Osteocyte (in vitro differentiated cells): ENCODE measurements around the gene TCHHL1. TPM values are rescaled to one million over a fixed set of nuclear protein-coding genes. Genes with fewer than 3 reads are reported as not detected.
A peak's percentile ranks its signal among the peaks of the same experiment; 100 is the strongest.

Source experiments
- DNase-seq: peaks from one replicate; pipeline ENCODE4 v3.0.0; 2021; ENCODE audit warnings: mixed read lengths; ENCODE audit not compliant: unreplicated experiment; ENCODE audit errors: extremely low spot score
- H3K27ac Mint-ChIP-seq: one replicate; pipeline ENCODE4 v1.8.0; 2021; ENCODE audit warnings: mild to moderate bottlenecking, mixed read lengths; ENCODE audit not compliant: unreplicated experiment
- H3K27me3 Mint-ChIP-seq: one replicate; pipeline ENCODE4 v1.8.0; 2021; ENCODE audit warnings: mixed read lengths; ENCODE audit not compliant: unreplicated experiment
- H3K36me3 Mint-ChIP-seq: one replicate; pipeline ENCODE4 v1.8.0; 2021; ENCODE audit warnings: mixed read lengths; ENCODE audit not compliant: unreplicated experiment
- H3K4me1 Mint-ChIP-seq: one replicate; pipeline ENCODE4 v1.8.0; 2021; ENCODE audit warnings: mixed read lengths; ENCODE audit not compliant: unreplicated experiment
- H3K4me3 Mint-ChIP-seq: one replicate; pipeline ENCODE4 v1.8.0; 2021; ENCODE audit warnings: mild to moderate bottlenecking, moderate library complexity, mixed read lengths; ENCODE audit not compliant: unreplicated experiment
- H3K9me3 Mint-ChIP-seq: one replicate; pipeline ENCODE4 v1.8.0; 2021; ENCODE audit warnings: mixed read lengths; ENCODE audit not compliant: unreplicated experiment
- total RNA-seq: library from RNA; stranded (reverse); gene quantifications from 2 replicates; pipeline ENCODE4 v1.2.1, GENCODE V29; 2021
- TF ChIP-seq, protein P1 (sequence below): fragments of 200-600 bp; sonication (generic); IDR thresholded peaks from 2 replicates; pipeline ENCODE4 v1.5.0; 2021; ENCODE audit warnings: antibody characterized with exemption, mild to moderate bottlenecking, moderate library complexity

The TCHHL1 gene
- total RNA-seq, 1 donor from 2014 or later: not detected

DNA sequence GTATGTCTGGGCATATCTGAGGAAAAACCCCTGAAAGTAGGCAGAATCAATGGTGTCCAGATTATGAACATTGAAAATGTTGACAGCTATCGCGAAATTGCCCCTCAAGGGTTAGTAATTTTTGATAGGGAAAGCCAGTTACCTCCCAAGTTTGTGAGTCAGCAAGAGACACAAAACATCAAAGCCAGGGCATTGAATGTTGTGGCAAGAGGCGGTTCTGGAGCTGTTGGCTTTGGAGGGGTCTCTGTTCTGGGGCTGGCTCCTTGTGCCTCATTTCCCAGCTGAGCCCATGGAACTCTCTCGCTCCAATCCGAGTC is 41.5 kb downstream of the TCHHL1 start:
- Mint-ChIP-seq H3K36me3 (no peaks in the 10 kb centered on the region), H3K9me3 (no peaks in the 10 kb centered on the region), H3K4me3 (peak overlapping the region; percentile 64), H3K27ac (peak overlapping the region; percentile 99), H3K4me1 (peaks cover 26% of the 10 kb centered on the region), H3K27me3 (no peaks in the 10 kb centered on the region)
- DNase-seq: no peak
- TF ChIP-seq, protein P1, sequence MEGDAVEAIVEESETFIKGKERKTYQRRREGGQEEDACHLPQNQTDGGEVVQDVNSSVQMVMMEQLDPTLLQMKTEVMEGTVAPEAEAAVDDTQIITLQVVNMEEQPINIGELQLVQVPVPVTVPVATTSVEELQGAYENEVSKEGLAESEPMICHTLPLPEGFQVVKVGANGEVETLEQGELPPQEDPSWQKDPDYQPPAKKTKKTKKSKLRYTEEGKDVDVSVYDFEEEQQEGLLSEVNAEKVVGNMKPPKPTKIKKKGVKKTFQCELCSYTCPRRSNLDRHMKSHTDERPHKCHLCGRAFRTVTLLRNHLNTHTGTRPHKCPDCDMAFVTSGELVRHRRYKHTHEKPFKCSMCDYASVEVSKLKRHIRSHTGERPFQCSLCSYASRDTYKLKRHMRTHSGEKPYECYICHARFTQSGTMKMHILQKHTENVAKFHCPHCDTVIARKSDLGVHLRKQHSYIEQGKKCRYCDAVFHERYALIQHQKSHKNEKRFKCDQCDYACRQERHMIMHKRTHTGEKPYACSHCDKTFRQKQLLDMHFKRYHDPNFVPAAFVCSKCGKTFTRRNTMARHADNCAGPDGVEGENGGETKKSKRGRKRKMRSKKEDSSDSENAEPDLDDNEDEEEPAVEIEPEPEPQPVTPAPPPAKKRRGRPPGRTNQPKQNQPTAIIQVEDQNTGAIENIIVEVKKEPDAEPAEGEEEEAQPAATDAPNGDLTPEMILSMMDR: no peak

GRCh38 chr1:152044386-152044785 is 44.5 kb downstream of the TCHHL1 start:
- H3K9me3 Mint-ChIP-seq: no peaks in the 10 kb centered on the region
- TF ChIP-seq, protein P1: no peak
- H3K27ac Mint-ChIP-seq: no peak overlapping the region
- H3K36me3 Mint-ChIP-seq: no peaks in the 10 kb centered on the region
- H3K27me3 Mint-ChIP-seq: no peaks in the 10 kb centered on the region
- peaks cover 17% of the 10 kb centered on the region for H3K4me1 Mint-ChIP-seq
- DNase-seq: no peak
- H3K4me3 Mint-ChIP-seq: no peak overlapping the region

- no peak for DNase-seq
- H3K36me3 Mint-ChIP-seq: no peaks in the 10 kb centered on the region
- no peak overlapping the region for H3K4me3 Mint-ChIP-seq
- no peaks in the 10 kb centered on the region for H3K27me3 Mint-ChIP-seq
- H3K27ac Mint-ChIP-seq: no peak overlapping the region
- H3K4me1 Mint-ChIP-seq: peaks cover 17% of the 10 kb centered on the region
- TF ChIP-seq, protein P1: no peak
- no peaks in the 10 kb centered on the region for H3K9me3 Mint-ChIP-seq
These were observed 45.0 kb downstream of the TCHHL1 start for GRCh38 chr1:152043870-152044269.

- H3K36me3 Mint-ChIP-seq: no peaks in the 10 kb centered on the region
- no peak overlapping the region for H3K27ac Mint-ChIP-seq
- no peak overlapping the region for H3K4me3 Mint-ChIP-seq
- DNase-seq: no peak
- no peaks in the 10 kb centered on the region for H3K9me3 Mint-ChIP-seq
- TF ChIP-seq, protein P1: no peak
- H3K27me3 Mint-ChIP-seq: no peaks in the 10 kb centered on the region
- peaks cover 4% of the 10 kb centered on the region for H3K4me1 Mint-ChIP-seq
These were observed 46.8 kb downstream of the TCHHL1 start for GRCh38 chr1:152042030-152042429.

DNA sequence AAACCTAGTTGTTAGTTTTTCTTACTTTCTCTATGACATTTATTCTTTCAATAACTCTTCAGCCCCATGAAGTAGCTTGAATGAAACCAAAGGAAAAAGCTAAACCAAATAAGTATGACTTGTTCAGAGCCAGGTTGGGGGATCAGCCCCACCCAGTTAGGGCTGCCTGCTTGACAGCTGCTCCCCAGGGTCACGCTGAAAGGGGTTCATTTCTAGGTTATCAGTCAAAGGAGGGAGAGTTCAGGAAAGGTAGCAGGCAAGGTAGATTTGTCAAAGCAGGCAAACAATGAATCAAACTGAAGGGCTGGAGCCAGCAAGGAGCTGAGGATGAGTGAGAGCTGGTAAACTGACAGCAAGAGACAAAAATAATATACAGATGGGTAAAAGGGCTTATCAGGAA is 49.0 kb downstream of the TCHHL1 start:
- H3K27ac Mint-ChIP-seq: no peak overlapping the region
- H3K4me1 Mint-ChIP-seq: peaks cover 12% of the 10 kb centered on the region
- TF ChIP-seq, protein P1: no peak
- H3K36me3 Mint-ChIP-seq: no peaks in the 10 kb centered on the region
- no peak for DNase-seq
- no peaks in the 10 kb centered on the region for H3K9me3 Mint-ChIP-seq
- no peak overlapping the region for H3K4me3 Mint-ChIP-seq
- H3K27me3 Mint-ChIP-seq: no peaks in the 10 kb centered on the region
